HCT116 (cell line): ENCODE measurements around the gene TTR.

Experiments used
- CBX3 ChIP-seq: IDR thresholded peaks from 2 replicates; pipeline ENCODE4 v1.6.1; 2012; ENCODE audit warnings: low read depth
- EGR1 ChIP-seq: IDR thresholded peaks from 2 replicates; pipeline ENCODE4 v1.6.1; 2012; ENCODE audit warnings: low read depth
- EZH2 ChIP-seq: fragments of 200-600 bp; sonication (generic); IDR thresholded peaks from 2 replicates; pipeline ENCODE4 v1.6.1; 2017; ENCODE audit warnings: antibody characterized with exemption, mixed run types
- JUND ChIP-seq: IDR thresholded peaks from 2 replicates; pipeline ENCODE4 v1.6.1; 2012
- TF ChIP-seq, protein P1 (sequence below), 3 experiments: fragments of 200-600 bp in 1 of 3; sonication (generic) in 1 of 3; IDR thresholded peaks in 2 of 3; conservative IDR thresholded peaks in 1 of 3; 2 replicates each; pipeline ENCODE4 v1.5.1; 2012 to 2017; ENCODE audit warnings: low read depth in 2 of 3, low read length in 2 of 3, antibody characterized with exemption in 1 of 3, borderline replicate concordance in 1 of 3, control low read depth in 1 of 3, mild to moderate bottlenecking in 1 of 3, mixed read lengths in 1 of 3, mixed run types in 1 of 3, moderate library complexity in 1 of 3; ENCODE audit not compliant: insufficient read depth in 1 of 3
- TF ChIP-seq, protein P2 (sequence below): IDR thresholded peaks from 2 replicates; pipeline ENCODE4 v1.6.1; 2012

DNA sequence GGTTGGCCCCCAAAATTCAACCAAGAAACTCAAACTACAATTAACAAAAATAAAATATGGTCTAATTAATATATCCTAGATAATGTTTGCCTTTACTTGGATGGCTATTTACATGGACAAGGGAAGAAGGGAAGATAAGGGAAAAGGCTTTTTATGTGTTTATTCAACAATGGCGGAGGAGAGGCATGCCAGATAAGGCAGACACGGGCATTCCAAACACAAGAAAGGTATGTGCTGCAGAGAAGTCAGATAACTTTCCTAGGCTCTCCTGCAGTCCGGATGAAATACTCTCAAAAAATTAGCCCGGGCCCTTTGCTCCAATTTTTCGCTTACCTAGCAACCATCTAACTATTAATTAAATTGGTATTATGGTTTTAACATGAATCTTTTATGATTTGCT is 5.1 kb upstream of the TTR start:
- TF ChIP-seq, protein P1, sequence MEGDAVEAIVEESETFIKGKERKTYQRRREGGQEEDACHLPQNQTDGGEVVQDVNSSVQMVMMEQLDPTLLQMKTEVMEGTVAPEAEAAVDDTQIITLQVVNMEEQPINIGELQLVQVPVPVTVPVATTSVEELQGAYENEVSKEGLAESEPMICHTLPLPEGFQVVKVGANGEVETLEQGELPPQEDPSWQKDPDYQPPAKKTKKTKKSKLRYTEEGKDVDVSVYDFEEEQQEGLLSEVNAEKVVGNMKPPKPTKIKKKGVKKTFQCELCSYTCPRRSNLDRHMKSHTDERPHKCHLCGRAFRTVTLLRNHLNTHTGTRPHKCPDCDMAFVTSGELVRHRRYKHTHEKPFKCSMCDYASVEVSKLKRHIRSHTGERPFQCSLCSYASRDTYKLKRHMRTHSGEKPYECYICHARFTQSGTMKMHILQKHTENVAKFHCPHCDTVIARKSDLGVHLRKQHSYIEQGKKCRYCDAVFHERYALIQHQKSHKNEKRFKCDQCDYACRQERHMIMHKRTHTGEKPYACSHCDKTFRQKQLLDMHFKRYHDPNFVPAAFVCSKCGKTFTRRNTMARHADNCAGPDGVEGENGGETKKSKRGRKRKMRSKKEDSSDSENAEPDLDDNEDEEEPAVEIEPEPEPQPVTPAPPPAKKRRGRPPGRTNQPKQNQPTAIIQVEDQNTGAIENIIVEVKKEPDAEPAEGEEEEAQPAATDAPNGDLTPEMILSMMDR (IDR thresholded peaks at IDR 0.05 in 2 of 3, conservative IDR thresholded peaks at IDR 0.05 in 1 of 3; ENCODE audit: borderline replicate concordance in 1 of 3, insufficient read depth in 1 of 3, low read depth in 2 of 3, low read length in 2 of 3), result no peak
- TF ChIP-seq, protein P2, sequence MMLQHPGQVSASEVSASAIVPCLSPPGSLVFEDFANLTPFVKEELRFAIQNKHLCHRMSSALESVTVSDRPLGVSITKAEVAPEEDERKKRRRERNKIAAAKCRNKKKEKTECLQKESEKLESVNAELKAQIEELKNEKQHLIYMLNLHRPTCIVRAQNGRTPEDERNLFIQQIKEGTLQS, result no peak
- TF ChIP-seq EGR1 (no peak), EZH2 (no peak), CBX3 (no peak), JUND (no peak)
